IPS DF 4.7 (cell line): ENCODE data around the gene NQO2.
"Not testable (repeated sequence)": the region's sequence is repeated elsewhere in the genome, so short reads cannot be mapped to it uniquely, and the experiment has no call there.

Source experiments
- DNase-seq: peaks from one replicate; pipeline ENCODE4 v3.0.0-alpha.2; 2013; ENCODE audit warnings: low spot score; ENCODE audit errors: extremely low read depth

NQO2 gene

DNA sequence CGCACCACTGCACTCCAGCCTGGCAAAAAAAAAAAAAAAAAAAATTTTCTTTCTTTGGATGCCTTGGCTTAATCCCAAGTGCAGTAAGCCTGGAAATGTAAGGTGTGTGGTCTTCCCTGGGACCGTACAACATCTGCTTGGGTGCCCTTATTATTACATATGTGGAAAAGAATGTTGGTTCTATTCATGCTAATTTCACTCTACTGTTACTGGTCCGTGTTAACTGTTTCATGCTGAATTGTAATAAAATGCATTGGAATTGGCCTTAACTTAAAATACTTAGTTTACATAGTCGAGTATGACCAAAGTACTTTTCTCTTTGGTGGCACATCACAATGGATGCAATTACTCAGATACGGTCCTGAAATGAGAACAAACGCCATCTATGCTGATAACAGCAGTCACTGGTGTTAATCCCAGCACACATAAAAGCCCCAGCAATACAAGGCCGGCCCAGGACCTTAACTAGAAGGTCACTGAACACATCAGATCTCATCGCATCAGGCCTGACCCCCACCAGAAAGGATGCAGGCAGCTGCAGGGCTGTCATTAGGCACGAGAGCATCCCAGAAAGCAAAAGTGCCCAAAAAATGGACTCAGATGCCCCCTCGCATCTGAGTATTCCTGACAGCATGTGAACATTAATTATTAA lies 29.5 kb upstream of the NQO2 start:
- DNase-seq = no peak

DNA sequence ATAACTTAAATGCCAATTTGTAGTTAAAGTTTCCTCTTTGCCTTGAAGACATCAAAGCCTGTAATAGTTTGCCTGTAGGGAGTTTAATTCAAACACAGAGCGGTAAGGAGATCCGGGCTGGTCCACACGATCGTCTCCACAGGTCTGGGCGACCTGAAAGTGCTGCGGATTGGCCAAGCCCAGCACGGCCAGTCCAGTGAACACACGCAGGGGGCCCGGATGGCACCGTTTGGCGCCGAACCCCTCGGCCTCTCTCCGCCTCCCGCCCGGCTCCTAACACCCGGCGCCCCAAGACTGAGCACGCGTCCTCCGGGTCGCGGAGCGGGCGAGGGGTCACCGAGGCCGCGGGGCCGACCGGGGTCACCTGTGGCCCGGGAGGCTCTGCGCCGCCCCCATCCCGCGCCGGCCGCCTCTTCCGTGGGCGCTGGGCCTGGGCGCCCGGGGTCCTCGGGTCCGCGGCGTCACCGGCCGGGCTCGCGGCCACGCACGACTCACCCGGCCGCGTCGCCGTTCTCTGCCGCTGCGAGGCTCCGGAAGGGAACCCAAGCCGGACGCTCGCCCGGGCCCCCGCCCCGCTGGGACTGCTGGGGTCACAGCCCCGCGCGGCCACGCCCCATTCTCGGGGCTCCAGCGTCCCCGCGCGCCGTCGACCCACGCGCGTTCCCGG lies 28.8 kb upstream of the NQO2 start:
- DNase-seq = no peak

DNA sequence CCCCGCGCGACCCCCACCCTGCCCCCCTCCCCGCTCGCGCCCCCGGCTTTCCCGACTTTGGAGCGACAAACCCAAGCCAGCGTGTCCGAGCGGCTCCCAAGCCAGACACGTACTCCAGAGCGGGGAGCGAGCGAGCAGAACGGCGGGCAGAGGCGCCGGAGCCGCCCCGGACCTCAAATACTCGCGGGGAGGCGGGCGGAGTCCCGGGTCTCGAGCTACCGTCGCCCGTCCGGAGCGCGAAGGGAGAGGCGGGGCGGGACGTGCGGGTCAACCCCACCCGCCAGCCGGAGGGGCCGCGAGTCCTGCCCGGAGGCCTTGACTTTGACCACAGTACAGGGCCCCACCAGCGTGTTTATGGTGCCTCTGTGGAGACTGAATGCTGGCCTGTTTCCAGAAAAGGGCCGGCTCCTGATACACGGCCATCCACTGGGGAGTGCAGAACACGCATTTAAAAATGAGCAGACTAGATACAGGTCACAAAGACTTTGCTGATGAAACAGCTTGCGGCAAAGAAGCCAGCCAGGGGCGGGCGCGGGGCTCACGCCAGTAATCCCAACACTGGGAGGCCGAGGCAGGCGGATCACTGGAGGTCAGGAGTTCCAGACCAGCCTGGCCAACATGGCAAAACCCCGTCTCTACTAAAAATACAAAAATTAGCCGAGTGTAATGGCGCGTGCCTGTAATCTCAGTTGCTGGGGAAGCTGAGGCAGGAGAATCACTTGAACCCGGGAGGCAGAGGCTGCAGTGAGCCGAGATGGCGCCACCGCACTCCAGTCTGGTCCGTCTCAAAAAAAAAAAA lies 28.1 kb upstream of the NQO2 start, which contains the start of gene SERPINB6:
Gene SERPINB6 (minus strand): TSS at position 148 of the 799 bp plus-strand sequence. CDS start 12,235 bp downstream, outside the sequence.
- DNase-seq = no peak

DNA sequence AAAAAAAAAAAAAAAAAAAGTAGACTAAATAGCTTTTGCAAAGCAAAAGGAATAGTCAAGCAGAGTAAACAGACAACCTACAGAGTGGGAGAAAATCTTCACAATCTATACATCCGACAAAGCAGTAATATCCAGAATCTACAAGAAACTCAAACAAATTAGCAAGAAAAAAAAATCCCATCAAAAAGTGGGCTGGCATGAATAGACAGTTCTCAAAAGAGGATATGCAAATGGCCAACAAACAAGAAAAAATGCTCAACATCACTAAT lies 27.5 kb upstream of the NQO2 start:
- DNase-seq = not testable (repeated sequence)

DNA sequence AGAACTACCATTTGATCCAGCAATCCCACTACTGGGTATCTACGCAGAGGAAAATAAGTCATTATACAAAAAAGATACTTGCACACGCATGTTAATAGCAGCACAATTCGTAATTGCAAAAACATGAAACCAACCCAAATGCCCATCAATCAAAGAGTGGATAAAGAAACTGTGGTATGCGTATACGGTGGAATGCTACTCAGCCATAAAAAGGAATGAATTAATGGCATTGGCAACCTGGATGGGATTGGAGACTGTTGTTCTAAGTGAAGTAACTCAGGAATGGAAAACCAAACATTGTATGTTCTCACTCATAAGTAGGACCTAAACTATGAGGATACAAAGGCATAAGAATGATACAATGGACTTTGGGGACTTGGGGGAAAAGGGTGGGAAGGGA lies 27.0 kb upstream of the NQO2 start:
- not testable (repeated sequence) for DNase-seq

DNA sequence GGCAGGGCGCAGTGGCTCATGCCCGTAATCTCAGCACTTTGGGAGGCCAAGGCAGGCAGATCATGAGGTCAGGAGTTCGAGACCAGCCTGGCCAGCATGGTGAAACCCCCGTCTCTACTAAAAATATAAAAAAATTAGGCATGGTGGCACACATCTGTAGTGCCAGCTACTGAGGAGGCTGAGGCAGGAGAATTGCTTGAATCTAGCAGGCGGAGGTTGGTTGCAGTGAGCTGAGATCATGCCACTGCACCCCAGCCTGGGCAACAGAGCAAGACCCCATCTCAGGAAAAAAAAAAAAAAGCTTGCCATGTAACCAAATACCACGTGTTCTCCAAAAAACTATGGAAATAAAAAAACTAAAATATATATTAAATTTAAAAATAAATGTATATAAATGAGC lies 26.5 kb upstream of the NQO2 start:
- DNase-seq = not testable (repeated sequence)

DNA sequence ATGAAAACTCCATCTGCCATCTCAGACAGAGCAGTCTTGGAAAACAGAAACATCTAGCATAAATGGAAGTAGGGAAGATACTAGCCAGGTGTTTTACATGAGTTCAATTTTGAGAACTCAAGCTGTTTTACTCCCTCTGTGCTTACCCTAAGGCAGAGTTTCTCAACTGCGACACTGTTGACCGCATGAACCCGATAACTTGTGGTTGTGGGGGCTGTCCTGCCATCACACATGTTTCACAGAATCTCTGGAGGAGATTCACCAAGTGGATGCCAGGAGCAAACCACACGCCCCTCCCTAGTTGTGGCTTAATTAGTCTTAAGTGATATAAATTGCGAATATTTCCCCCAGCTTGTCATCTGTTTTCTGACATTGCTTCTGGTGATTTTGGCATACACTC lies 26.0 kb upstream of the NQO2 start:
- DNase-seq = no peak

DNA sequence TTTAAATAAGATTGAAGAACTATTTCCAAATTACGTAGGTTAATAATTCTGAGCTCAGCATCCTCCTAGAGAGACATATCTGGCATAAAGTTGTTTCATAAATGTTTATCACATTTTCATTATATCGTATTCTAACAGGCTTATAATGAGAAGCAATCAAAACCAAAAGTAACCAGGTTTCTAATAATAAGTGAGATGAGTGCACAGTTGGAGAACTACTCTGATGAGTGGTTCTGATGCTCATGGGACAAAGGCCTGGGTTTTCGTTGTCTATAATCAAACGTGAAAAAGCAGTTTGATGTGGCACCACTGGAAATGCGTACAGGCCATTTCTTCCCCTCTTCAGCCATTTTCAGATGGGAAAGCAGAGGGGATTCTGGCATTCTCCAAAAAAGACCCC lies 23.6 kb upstream of the NQO2 start:
- no peak for DNase-seq

DNA sequence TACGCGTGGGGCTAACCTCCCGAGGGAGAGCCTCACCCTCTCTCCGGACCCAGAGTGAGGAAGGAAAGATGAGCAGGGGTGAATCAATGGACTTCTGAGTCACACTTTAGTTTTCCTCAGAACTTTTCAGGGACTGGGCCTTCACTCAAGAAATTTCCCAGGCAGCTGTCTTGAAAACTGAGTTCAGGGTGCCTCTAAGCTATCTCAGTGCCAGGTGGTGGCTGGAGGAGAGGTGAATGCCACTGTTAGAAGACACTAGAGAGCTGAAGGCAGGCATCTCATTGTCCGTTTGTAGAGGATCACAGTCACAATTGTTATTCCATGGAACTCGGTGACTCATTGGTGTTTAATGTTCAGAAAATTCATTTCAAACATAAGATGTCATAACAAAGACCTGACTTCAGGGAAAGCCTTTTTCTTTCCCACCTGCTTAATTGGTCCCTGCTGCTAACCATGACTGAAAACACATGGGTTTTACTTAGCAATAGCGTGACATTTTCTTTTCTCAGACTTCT lies 23.1 kb upstream of the NQO2 start:
- DNase-seq = no peak

DNA sequence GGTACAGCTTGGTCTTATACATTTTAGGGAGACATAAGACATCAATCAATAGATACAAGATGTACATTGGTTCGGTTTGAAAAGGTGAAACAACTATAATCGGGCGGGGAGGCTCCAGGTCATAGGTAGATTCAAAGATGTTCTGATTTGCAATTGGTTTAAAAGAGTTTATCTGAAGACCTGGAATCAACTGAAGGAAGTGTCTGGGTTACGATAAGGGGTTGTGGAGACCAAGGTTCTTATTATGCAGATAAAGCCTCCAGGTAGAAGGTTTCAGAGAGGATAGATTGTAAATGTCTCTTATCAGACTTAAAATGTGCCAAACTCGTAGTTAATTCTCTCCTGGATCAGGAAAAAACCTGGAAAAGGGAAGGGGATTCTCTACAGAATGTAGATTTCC lies 22.4 kb upstream of the NQO2 start:
- DNase-seq = no peak

DNA sequence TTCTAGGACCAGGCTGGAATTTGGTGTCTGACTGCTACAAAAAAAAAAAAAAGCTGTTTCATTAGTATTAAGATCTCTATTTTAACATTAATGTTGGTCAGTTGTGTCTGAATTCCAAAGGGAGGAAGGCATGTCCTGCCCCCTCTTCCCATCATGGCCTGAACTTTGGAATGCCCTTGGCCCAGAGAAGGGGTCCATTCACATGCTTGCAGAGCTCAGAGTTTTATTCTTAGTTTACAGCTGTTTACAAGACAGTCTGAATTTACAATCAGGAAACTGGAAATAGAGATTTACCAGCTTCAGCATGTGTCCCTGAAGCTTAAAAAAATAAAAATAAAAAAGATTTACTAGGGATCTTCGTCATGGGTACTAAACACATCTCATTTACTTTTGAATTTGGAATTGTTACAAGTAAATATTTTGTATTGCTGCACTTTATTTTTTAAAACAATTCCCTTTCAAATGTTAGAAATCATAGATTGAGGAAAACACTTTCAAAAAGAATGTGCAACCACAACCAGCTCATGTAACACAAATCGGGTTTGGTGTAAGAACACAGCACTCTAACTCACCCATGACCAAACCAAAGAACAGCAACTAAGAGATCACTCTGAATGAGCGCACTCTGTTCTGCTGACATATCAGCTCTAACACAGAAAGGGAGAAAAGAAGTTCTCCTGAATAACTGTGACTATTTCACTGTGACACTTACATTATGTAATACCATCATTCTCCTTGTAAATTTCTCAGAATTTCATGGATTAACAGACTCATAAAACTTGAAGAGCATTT lies 21.7 kb upstream of the NQO2 start:
- DNase-seq = no peak

DNA sequence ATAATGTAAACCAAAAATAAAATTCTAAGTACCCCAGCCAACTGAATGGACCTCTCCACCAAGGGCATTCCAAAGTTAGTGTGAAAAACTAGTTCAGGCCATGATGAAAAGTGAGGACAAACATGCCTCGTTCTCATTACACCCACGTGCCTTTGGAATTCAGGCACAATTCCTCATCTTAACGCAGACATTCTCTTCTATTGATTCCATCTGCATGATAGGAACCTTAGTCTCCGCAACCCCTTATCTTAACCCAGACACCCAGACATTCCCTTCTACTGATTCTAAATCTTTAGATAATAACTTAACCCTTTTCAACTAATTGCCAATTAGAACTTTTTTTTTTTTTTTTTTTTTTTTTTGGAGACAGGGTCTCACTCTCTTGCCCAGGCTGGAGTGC lies 20.8 kb upstream of the NQO2 start:
- DNase-seq = no peak

DNA sequence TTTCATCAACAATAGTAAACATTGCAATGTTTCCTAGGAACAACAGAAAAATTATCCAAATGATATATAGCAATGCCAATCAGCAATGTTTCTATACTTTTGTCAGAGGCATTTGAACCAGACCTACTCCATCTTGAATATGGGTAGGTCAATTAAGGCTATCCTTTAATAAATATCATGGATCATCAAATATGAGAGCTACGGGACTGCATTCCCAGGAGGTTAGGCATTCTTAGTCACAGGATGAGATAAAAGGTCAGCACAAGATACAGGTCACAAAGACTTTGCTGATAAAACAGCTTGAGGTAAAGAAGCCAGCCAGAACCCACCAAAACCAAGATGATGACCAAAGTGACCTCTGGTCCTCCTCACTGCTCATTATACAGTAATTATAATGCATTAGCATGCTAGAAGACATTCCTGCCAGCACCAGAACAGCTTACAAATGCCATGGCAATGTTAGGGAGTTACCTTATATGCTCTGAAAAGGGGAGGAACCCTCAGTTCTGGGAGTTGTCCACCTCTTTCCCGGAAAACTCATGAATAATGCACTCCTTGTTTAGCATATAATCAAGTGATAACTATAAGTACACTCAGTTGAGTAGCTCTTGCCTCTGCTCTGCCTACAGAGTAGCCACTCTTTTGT lies 19.8 kb upstream of the NQO2 start:
- no peak for DNase-seq

DNA sequence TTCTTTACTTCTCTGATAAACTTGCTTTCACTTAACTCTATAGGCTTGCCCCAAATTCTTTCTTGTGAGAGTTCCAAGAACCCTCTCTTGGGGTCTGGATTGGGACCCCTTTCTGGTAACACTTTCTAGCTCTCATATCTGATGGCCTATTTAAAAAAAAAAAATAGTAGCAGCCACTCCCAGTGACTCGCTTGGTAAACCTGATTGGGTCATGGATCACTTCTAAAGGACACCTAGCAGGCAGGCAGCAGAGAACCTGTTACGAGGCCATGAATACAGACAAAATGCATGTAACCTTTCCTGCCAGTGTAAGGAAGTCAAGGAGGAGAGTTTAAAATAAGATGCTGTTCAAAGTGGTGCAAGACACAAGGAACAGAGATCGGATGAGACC lies 19.2 kb upstream of the NQO2 start:
- no peak for DNase-seq

DNA sequence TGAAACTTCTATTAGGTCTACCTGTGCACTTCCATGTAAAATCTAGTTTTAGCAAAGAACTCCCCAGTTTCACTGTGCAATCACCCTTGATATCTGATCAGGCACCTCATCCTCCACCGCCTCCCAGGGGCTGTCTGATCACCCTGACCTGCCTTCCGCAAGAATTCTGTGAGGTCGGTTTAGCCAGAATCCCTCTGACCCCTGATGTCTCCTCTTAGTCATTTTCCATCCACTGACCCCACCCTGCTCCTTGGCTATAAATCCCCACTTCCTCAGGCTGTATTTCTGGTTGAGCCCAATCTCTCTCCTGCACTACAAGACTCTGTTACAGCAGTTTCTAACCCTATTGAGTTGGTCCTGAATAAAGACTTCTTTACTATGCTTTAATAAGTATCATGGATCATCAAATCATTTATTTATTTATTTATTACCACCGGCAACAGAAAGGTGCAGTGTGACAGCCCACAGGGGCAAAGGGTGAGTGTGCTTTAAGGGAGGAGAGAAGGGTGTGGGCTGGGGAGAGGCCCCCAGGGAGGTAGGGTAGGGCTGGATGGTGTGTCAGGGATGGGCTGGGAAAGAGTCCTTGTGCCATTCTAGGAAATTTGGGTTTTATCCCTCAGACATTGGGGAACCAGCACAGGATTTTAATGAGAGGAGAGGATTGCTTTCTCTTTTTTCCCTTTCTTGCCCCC lies 17.1 kb upstream of the NQO2 start:
- no peak for DNase-seq

DNA sequence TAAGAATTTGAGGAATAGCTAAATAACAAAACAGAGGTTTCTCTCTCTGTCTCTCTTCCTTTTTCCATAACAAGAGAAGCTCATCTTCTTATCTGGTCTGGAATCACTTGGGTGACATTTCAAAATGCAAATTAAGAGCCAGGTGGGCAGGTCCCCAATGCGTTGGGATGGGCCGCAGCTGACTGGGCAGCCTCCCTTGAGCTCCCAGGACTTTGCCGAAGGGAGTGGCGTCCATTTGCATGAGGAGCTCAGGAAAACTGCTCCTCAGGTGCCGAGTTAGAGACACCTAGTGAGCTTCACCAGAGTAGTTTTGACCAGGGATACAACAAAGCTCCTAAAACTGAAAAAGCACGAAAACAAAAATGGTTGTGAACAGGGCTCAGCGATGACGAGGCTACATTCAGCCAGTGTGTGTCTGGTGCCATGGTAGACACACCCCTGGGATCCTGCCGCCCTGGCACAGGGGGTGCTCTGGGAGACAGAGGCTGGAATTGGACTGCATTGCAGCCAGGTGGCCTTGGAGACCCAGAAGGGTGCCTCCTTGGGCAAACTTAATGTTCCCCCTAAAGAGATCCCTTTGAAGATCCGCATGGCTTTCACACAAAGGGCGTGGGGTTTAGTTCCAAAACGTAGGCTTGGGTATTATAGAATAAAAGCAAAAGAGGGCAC lies 14.8 kb upstream of the NQO2 start:
- no peak for DNase-seq

DNA sequence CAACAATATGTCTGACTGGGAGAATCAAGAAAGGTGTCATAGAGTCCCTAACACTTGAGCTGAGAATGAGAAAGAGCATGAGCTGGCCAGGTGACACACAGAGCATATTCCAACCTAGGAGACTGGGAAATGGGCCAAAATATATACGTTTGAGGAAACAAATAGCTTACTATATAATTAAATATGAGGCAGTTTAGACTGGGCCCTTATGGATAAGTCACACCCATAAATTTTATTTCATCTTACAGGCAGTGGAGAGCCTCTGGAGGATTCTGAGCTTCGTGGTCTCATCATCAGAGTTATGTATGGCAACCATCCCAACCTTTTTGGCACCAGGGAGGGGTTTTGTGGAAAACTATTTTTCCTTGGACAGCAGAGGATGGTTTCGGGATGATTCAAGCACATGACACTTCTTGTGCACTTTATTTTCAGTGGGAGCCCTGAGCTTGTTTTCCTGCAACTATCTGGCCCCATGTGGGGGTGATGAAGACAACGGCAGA lies 12.9 kb upstream of the NQO2 start:
- no peak for DNase-seq

DNA sequence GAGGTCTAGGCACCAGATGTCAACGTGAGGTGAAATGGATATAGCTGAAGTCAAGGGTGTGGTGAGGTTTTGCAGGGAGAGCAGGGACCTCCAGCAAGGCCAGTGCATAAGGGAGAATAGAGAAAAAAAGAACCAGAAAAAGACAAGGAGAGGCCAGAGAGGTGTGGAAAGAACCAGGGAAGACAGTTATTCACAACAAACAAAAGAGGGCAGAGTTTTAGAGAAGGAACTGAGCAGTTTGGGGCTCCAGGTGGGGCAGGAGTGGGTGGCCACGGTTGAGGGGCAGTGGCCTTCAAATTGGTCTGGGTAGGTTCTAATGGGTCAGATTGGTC lies 11.6 kb upstream of the NQO2 start:
- DNase-seq = no peak

DNA sequence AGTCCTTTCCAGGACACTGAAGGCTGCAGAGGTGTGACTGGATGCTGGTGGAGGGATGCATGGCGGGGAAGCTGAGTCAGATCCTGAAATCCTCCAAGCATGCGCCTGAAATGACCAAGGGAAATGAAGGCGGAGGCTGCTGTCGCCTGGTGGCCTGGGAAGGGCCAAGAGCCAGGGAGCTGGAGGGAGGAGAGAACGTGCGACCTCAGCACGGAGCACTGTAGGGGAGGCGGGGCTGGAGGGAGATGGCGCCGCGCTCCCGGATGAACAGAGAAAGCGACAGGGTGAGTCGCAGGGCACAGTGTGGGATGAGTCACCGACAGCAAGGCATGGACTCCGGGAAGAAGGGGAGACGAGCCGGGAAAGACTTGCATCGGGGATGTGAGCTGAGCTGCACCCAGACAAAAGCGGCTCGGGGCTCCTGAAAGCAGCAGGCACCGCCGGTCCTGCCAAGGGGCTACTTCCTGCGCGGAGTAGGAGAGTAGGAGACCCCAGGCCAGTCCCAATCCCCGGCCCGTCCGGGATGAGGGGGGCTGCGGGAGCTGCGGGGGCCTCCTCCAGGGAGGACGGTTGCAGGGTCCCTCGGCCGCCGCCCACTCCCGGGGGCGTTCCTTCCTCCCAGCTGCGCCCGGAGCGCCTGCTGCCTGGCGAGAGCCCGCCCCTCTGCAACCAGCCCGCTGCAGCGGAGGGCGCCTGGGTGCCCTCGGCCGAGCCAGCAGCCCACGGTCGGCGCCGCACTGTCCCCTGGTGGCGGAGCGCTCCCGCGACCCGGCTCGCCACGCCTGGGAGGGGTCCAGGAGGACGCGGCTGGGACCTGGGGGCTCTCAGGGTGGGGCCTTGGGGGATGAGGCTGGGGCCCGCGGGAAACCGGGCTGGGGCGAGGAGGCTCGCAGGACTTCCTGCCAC lies 11.0 kb upstream of the NQO2 start:
- DNase-seq = no peak
